SK-N-SH (cell line): ENCODE measurements around the gene ZNF513. TPM values are rescaled to one million over a fixed set of nuclear protein-coding genes. Genes with fewer than 3 reads are reported as not detected.

ENCODE experiments used
- CTCF ChIA-PET: fragments of 300-600, 350-600 bp; formaldehyde crosslinking; extraction: SDS; loops from one replicate; lab custom pipeline; 2021; lab: Yijun Ruan, JAX
- POLR2A ChIA-PET: fragments of 350-600 bp; sonication (Branson Sonifier 250); formaldehyde crosslinking; extraction: SDS; loops from one replicate; lab custom pipeline; 2020; ENCODE audit warnings: antibody characterized with exemption, inconsistent platforms; lab: Yijun Ruan, JAX
- DNase-seq: peaks from one replicate; pipeline ENCODE4 v3.0.0; 2012
- H2AFZ ChIP-seq: fragments of 200-600 bp; sonication (generic); 2 replicates; pipeline ENCODE4 v1.8.1; 2016; ENCODE audit warnings: antibody characterized with exemption, mild to moderate bottlenecking, low read depth
- H3F3A ChIP-seq: fragments of 200-600 bp; sonication (generic); replicated peaks from 2 replicates; pipeline ENCODE3; 2016; ENCODE audit warnings: antibody characterized with exemption, mild to moderate bottlenecking; ENCODE audit not compliant: insufficient read depth
- H3K27ac ChIP-seq, 2 experiments: fragments of 200-500 bp in 1 of 2; fragments of 200-600 bp in 1 of 2; sonication (Bioruptor generic) in 1 of 2; sonication (generic), shearing (Covaris generic) in 1 of 2; 2 replicates each; pipeline versions ENCODE4 v1.5.1 to v1.6.1; 2014 to 2016; ENCODE audit warnings: low read depth in 2 of 2, inconsistent platforms in 1 of 2, low read length in 1 of 2, mild to moderate bottlenecking in 1 of 2, mixed read lengths in 1 of 2
- H3K27me3 ChIP-seq: fragments of 200-600 bp; sonication (generic), shearing (Covaris generic); 2 replicates; pipeline ENCODE4 v1.6.1; 2016; ENCODE audit warnings: mixed run types; ENCODE audit not compliant: insufficient read depth
- H3K36me3 ChIP-seq, 2 experiments: fragments of 200-500 bp in 1 of 2; fragments of 200-600 bp in 1 of 2; sonication (Bioruptor generic) in 1 of 2; sonication (generic) in 1 of 2; replicated peaks in 1 of 2; 2 replicates each; pipeline versions ENCODE3 to v1.5.1; 2014 to 2016; ENCODE audit warnings: low read length in 1 of 2, mild to moderate bottlenecking in 1 of 2; ENCODE audit not compliant: insufficient read depth in 2 of 2, control insufficient read depth in 1 of 2
- H3K4me1 ChIP-seq, 2 experiments: fragments of 200-500 bp in 1 of 2; fragments of 200-600 bp in 1 of 2; sonication (Bioruptor generic) in 1 of 2; sonication (generic), shearing (Covaris generic) in 1 of 2; 2 replicates each; pipeline versions ENCODE4 v1.5.1 to v1.6.1; 2014 to 2016; ENCODE audit warnings: low read depth in 1 of 2, low read length in 1 of 2, mixed run types in 1 of 2; ENCODE audit not compliant: insufficient read depth in 2 of 2, control insufficient read depth in 1 of 2
- H3K4me2 ChIP-seq: fragments of 200-600 bp; sonication (generic), shearing (Covaris generic); 2 replicates; pipeline ENCODE4 v1.6.1; 2017; ENCODE audit warnings: mixed run types
- H3K4me3 ChIP-seq, 2 experiments: fragments of 200-500 bp in 1 of 2; fragments of 200-600 bp in 1 of 2; sonication (Bioruptor generic) in 1 of 2; sonication (generic), shearing (Covaris generic) in 1 of 2; 2 replicates each; pipeline versions ENCODE4 v1.5.1 to v1.8.1; 2014 to 2016; ENCODE audit warnings: low read depth in 2 of 2, inconsistent platforms in 1 of 2, low read length in 1 of 2, mild to moderate bottlenecking in 1 of 2, mixed read lengths in 1 of 2, moderate library complexity in 1 of 2
- H3K79me2 ChIP-seq: fragments of 200-600 bp; sonication (generic); 2 replicates; pipeline ENCODE4 v1.8.1; 2017; ENCODE audit warnings: mild to moderate bottlenecking; ENCODE audit not compliant: insufficient read depth
- H3K9ac ChIP-seq: fragments of 200-600 bp; sonication (generic); 2 replicates; pipeline ENCODE4 v1.6.1; 2017; ENCODE audit warnings: mixed run types
- H3K9me2 ChIP-seq: fragments of 200-600 bp; sonication (generic); 2 replicates; pipeline ENCODE4 v1.6.1; 2017; ENCODE audit warnings: mixed run types
- H3K9me3 ChIP-seq: fragments of 200-600 bp; sonication (generic); 2 replicates; pipeline ENCODE4 v1.6.1; 2017; ENCODE audit warnings: mixed run types, mild to moderate bottlenecking, moderate library complexity
- H4K20me1 ChIP-seq: fragments of 200-600 bp; sonication (generic); 2 replicates; pipeline ENCODE4 v1.6.1; 2017; ENCODE audit warnings: mild to moderate bottlenecking, mixed run types; ENCODE audit not compliant: insufficient read depth
- ELF1 ChIP-seq: IDR thresholded peaks from 2 replicates; pipeline ENCODE4 v1.4.0; 2012
- FOSL2 ChIP-seq: IDR thresholded peaks from 2 replicates; pipeline ENCODE4 v1.4.0; 2012; ENCODE audit warnings: low read depth, mild to moderate bottlenecking, moderate library complexity, borderline replicate concordance
- FOXJ3 ChIP-seq: sonication (generic); formaldehyde crosslinking; IDR thresholded peaks from 2 replicates; pipeline ENCODE4 v1.5.1; 2020; ENCODE audit warnings: mild to moderate bottlenecking, missing genetic modification reagents
- IRF3 ChIP-seq: fragments of 150-350 bp; IDR thresholded peaks from 2 replicates; pipeline ENCODE4 v1.6.1; 2016; ENCODE audit warnings: mild to moderate bottlenecking, low read depth, low read length
- JUND ChIP-seq: IDR thresholded peaks from 2 replicates; pipeline ENCODE4 v1.4.0; 2012
- MAX ChIP-seq: IDR thresholded peaks from 2 replicates; pipeline ENCODE4 v1.4.0; 2012; ENCODE audit warnings: low read depth
- NFIC ChIP-seq: IDR thresholded peaks from 2 replicates; pipeline ENCODE4 v1.4.0; 2012; ENCODE audit warnings: borderline replicate concordance
- NRF1 ChIP-seq: IDR thresholded peaks from 2 replicates; pipeline ENCODE4 v1.6.1; 2012; ENCODE audit warnings: low read depth, mild to moderate bottlenecking, low read length
- REST ChIP-seq: IDR thresholded peaks from 2 replicates; pipeline ENCODE4 v1.6.1; 2012; ENCODE audit warnings: mild to moderate bottlenecking, low read depth, low read length, moderate library complexity
- RXRA ChIP-seq: IDR thresholded peaks from 2 replicates; pipeline ENCODE4 v1.4.0; 2012; ENCODE audit warnings: low read depth, mild to moderate bottlenecking, borderline replicate concordance
- SMC3 ChIP-seq: IDR thresholded peaks from 2 replicates; pipeline ENCODE4 v1.6.1; 2012; ENCODE audit warnings: low read depth, low read length, improper control_type of control experiment
- TAF1 ChIP-seq: IDR thresholded peaks from 2 replicates; pipeline ENCODE4 v1.6.1; 2012; ENCODE audit warnings: low read depth, mild to moderate bottlenecking, low read length, moderate library complexity, borderline replicate concordance
- TCF12 ChIP-seq: IDR thresholded peaks from 2 replicates; pipeline ENCODE4 v1.4.0; 2012
- USF1 ChIP-seq: IDR thresholded peaks from 2 replicates; pipeline ENCODE4 v1.4.0; 2012; ENCODE audit warnings: low read depth, borderline replicate concordance
- USF2 ChIP-seq: fragments of 150-350 bp; IDR thresholded peaks from 2 replicates; pipeline ENCODE4 v1.6.1; 2017; ENCODE audit warnings: antibody characterized with exemption, low read length, low read depth, borderline replicate concordance
- WGBS: methylation state at CpG from one replicate; pipeline ENCODE4 v1.1.6; 2017; ENCODE audit warnings: low lambda C conversion rate; 5-methylcytosine and 5-hydroxymethylcytosine counted together
- polyA plus RNA-seq, 3 experiments: library from polyadenylated mRNA; depleted of rRNA; stranded (reverse); fragments of >200 nt; gene quantifications; 2 replicates each; pipeline ENCODE4 v1.2.3, GENCODE V29; 2012

The ZNF513 gene
- polyA plus RNA-seq, 1 of the 3 experiments (the other 2 are of a cell fraction): 53.8 TPM

- TF ChIP-seq USF1 (no peak), NFIC (no peak), SMC3 (no peak)
Measured at GRCh38 chr2:27351802-27352598, 28.5 kb downstream of the ZNF513 start (continued).

GRCh38 chr2:27350106-27350693 is 30.3 kb downstream of the ZNF513 start:
- CTCF ChIA-PET: interaction anchor here (2.1 kb wide), 1 partner anchor 47 kb away, joined by 10 read pairs; no protein-coding TSS in a partner anchor
- WGBS: 96% methylated on average over 7 of the region's 7 CpGs
- POLR2A ChIA-PET: interaction anchor here (0.9 to 1.0 kb wide), 2 partner anchors 19 to 35 kb away, joined by 3 to 4 read pairs; no protein-coding TSS in a partner anchor

More at GRCh38 chr2:27350106-27350693, 30.3 kb downstream of the ZNF513 start:
- Histone ChIP-seq H3K4me2 (no peak overlapping the region), H3K27me3 (no peaks in the 10 kb centered on the region), H3K9me2 (no peaks in the 10 kb centered on the region), H3K79me2 (peaks cover 100% of the 10 kb centered on the region), H3K4me3 (no peak overlapping the region), H3K9ac (no peak overlapping the region), H3K27ac (no peak overlapping the region), H4K20me1 (peaks cover 13% of the 10 kb centered on the region; the same call in 1 of the 2 replicates), H3F3A (peaks cover 10% of the 10 kb centered on the region), H3K9me3 (no peaks in the 10 kb centered on the region), H3K36me3 (peaks cover 0 to 2% of the 10 kb centered on the region in 2 experiments), H2AFZ (no peak overlapping the region), H3K4me1 (peaks cover 3 to 12% of the 10 kb centered on the region in 2 experiments; a peak in 2 of 4 replicates)
- DNase-seq: no peak
- TF ChIP-seq IRF3: no peak
- no peak for TF ChIP-seq RXRA
- no peak for TF ChIP-seq TAF1
- TF ChIP-seq JUND: no peak
- TF ChIP-seq TCF12: no peak
- TF ChIP-seq ELF1: no peak
- no peak for TF ChIP-seq REST
- no peak for TF ChIP-seq MAX
- no peak for TF ChIP-seq NFIC
- TF ChIP-seq FOSL2: no peak
- no peak for TF ChIP-seq NRF1
- no peak for TF ChIP-seq USF2
- TF ChIP-seq FOXJ3: no peak
